Measurements from ENCODE around the gene SH3BGRL2. TPM values are rescaled to one million over a fixed set of nuclear protein-coding genes. Genes with fewer than 3 reads are reported as not detected.

Gene SH3BGRL2
- total RNA-seq, 1 experiment from 2014 or later = 11.8 TPM

GRCh38 chr6:79735183-79735582 is 104.1 kb downstream of the SH3BGRL2 start:
- H3K9me3 Mint-ChIP-seq = no peaks in the 10 kb centered on the region; a peak in 2 of 5 replicates

More at GRCh38 chr6:79735183-79735582, 104.1 kb downstream of the SH3BGRL2 start:
- Histone ChIP-seq H3T11ph (ENCODE audit: low read length) (no peak overlapping the region), H3K18ac (ENCODE audit: insufficient read length, low read depth, low read length) (no peak overlapping the region), H3K4ac (ENCODE audit: low read depth, low read length) (no peak overlapping the region), H3K27ac (ENCODE audit: insufficient read length, low read depth, low read length) (no peak overlapping the region), H2BK20ac (ENCODE audit: low read depth, low read length, poor library complexity, severe bottlenecking) (no peak overlapping the region), H3K14ac (ENCODE audit: insufficient read depth, low read length) (no peak overlapping the region), H2BK5ac (ENCODE audit: insufficient read length, low read length) (no peak overlapping the region), H3K56ac (ENCODE audit: insufficient read length, low read depth, low read length) (no peak overlapping the region), H2AFZ (ENCODE audit: low read length) (no peak overlapping the region), H3K23ac (ENCODE audit: insufficient read length, low read depth, low read length) (no peak overlapping the region), H2BK12ac (ENCODE audit: insufficient read length, low read depth, low read length) (no peak overlapping the region), H3K9ac (ENCODE audit: extremely low read depth, insufficient read length, low read length) (no peak overlapping the region), H2BK120ac (ENCODE audit: low read depth, low read length, poor library complexity, severe bottlenecking) (no peak overlapping the region), H3K27me3 (ENCODE audit: insufficient read depth, low read length) (no peaks in the 10 kb centered on the region), H2BK15ac (ENCODE audit: low read depth, low read length) (no peak overlapping the region), H3K79me2 (ENCODE audit: insufficient read depth, low read length) (no peaks in the 10 kb centered on the region), H3K4me2 (ENCODE audit: insufficient read depth, insufficient read length, low read length) (no peak overlapping the region), H4K20me1 (ENCODE audit: control insufficient read depth, insufficient read depth, insufficient read length) (no peaks in the 10 kb centered on the region), H3K4me1 (ENCODE audit: insufficient read depth, low read length) (no peaks in the 10 kb centered on the region), H4K91ac (ENCODE audit: insufficient read length, low read depth, low read length) (no peak overlapping the region), H4K8ac (replicated peaks; ENCODE audit: insufficient read length, low read depth, low read length) (no peak overlapping the region), H3K9me3 (ENCODE audit: control insufficient read depth, low read depth, low read length) (no peaks in the 10 kb centered on the region), H2AK5ac (ENCODE audit: insufficient read length, low read length) (no peak overlapping the region), H3K23me2 (ENCODE audit: insufficient read length, low read depth, low read length, poor library complexity, severe bottlenecking) (no peaks in the 10 kb centered on the region), H3K79me1 (ENCODE audit: insufficient read depth, low read depth, low read length, poor library complexity, severe bottlenecking) (no peaks in the 10 kb centered on the region), H4K5ac (ENCODE audit: insufficient read length, low read depth, low read length) (no peak overlapping the region)
- no CpG with 5 or more reads among the region's 5 CpGs for WGBS (ENCODE audit: extremely low coverage, insufficient read length, low lambda C conversion rate)
- DNase-seq = no peak
- no peak for TF ChIP-seq CTCF (conservative IDR thresholded peaks at IDR 0.05)
- H3K4me1 Mint-ChIP-seq = peaks cover 0 to 11% of the 10 kb centered on the region in 2 experiments; a peak in 2 of 4 replicates
- no peak overlapping the region for H3K27ac Mint-ChIP-seq
- H3K36me3 Mint-ChIP-seq (ENCODE audit: insufficient read depth in 1 of 3, low read depth in 3 of 3) = no peaks in the 10 kb centered on the region; a peak in 1 of 7 replicates
- no peaks in the 10 kb centered on the region for H3K27me3 Mint-ChIP-seq (ENCODE audit: low read depth)
- H3K4me3 Mint-ChIP-seq = no peak overlapping the region

Measured in H9 (cell line).